ENCODE measurements around the gene KCNAB1.

The KCNAB1 gene

DNA sequence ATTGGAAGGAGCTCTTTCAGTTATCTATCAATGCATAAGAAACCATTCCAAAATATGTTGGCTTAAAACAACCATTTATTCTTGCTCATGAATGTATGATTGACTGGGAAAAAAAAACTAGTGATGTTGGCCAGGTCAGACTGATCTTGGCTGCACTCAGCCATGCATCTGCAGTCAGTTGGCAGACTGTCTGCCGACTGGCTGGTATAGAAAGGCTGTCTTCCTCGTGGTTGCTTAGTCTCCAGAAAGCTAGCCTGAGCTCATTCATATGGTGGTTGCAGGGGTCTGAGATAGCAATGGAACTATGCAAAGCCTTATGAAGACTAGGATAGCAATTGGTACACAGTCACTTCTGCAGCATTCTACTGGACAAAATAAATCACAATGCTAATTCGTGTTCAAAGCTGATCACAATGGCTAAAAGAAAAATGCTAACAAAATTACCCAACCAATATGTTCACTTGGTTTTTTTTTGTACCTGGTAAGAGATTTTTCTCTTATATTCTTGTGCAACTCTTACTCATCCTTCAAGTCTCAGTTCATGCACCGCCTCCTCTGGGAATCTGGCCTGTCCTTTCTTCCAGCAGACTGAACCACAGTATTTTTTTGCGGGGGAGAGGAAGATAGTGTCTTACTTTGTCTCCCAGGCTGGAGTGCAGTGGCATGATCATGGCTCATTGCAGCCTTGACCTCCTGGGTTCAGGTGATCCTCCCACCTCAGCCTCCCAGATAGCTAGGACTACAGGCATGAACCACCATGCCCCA is 126.8 kb downstream of the KCNAB1 start:
- no peak for TF ChIP-seq CTCF (IDR thresholded peaks at IDR 0.05; ENCODE audit: low read depth, low read length)
- no peak overlapping the region for H3K4me3 ChIP-seq (ENCODE audit: low read depth, low read length)
- in situ Hi-C loops (cut with HindIII; ENCODE audit: low sequenced_read_pairs), result no loop called here
- no peak for DNase-seq (ENCODE audit: low read depth, low spot score)

- TF ChIP-seq CTCF (IDR thresholded peaks at IDR 0.05; ENCODE audit: low read depth, low read length), result no peak
- no peak overlapping the region for H3K4me3 ChIP-seq (ENCODE audit: low read depth, low read length)
- in situ Hi-C loops (cut with HindIII; ENCODE audit: low sequenced_read_pairs), result no loop called here
These were observed 130.2 kb downstream of the KCNAB1 start for GRCh38 chr3:156250550-156250949.

DNA sequence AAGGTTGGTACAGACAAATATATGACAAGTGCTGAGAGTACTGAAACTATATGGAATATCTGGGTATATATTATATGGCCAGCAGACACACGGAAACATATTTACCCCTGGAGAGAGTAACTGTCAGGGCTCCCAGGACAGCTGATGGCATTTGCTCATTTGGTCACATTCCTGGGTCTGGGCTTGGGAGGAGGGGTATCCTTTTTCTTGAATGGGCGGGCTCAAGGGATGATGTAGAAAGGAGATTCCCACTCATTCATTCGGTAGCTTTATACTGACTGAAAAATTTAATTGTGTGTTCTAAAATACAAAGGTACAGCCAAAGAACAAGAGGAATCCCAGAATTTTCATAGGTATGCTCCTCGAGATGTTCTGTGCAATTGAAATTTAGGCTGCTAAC is 131.0 kb downstream of the KCNAB1 start:
- no peak for TF ChIP-seq CTCF (IDR thresholded peaks at IDR 0.05; ENCODE audit: low read depth, low read length)
- DNase-seq (ENCODE audit: low read depth, low spot score), result no peak
- H3K4me3 ChIP-seq (ENCODE audit: low read depth, low read length), result no peak overlapping the region
- in situ Hi-C loops (cut with HindIII; ENCODE audit: low sequenced_read_pairs), result no loop called here

More at GRCh38 chr3:156250550-156250949, 130.2 kb downstream of the KCNAB1 start:
- no peak for DNase-seq (ENCODE audit: low read depth, low spot score)

DNA sequence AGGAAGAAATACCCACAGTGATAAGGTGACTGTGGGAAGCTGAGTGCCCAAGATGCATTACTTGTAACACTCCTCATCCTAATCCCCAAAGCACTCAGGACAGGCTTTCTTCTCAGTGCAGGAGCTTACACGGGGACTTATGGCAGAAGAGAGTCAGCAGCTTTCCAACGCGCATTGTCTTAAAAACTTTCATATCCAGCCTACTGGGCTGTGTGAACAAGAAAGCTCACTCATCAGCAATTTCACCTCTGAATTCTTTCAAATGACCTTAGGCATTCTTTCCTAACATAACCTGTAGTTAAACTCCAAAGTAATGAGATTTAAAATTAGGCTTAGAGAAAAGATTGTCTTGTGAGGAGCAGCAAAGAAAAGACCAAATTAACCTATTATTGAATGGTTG is 132.3 kb downstream of the KCNAB1 start:
- DNase-seq (ENCODE audit: low read depth, low spot score), result no peak
- in situ Hi-C loops (cut with HindIII; ENCODE audit: low sequenced_read_pairs), result no loop called here
- no peak overlapping the region for H3K4me3 ChIP-seq (ENCODE audit: low read depth, low read length)
- no peak for TF ChIP-seq CTCF (IDR thresholded peaks at IDR 0.05; ENCODE audit: low read depth, low read length)

GRCh38 chr3:156253150-156253549 is 132.8 kb downstream of the KCNAB1 start:
- TF ChIP-seq CTCF (IDR thresholded peaks at IDR 0.05; ENCODE audit: low read depth, low read length), result no peak
- no peak overlapping the region for H3K4me3 ChIP-seq (ENCODE audit: low read depth, low read length)
- DNase-seq (ENCODE audit: low read depth, low spot score), result no peak
- in situ Hi-C loops (cut with HindIII; ENCODE audit: low sequenced_read_pairs), result no loop called here

DNA sequence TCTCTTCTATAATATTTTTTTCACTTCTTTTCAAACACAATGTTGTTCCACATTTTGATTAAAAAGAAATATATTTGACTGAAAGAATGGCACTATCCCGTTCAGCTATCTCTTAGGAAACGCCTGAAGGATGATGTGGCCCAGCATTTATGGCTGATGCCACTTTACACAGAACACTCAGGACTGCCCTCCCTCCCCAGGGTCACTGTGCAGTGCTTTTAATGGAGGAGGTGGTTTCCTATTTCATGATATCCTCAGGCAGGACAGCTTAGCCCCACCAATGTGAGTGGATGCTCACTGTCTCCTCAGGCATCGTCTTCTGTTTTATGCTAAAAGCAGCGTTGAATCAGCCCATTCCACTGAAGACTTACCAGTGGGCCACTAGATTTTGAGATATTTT is 135.9 kb downstream of the KCNAB1 start:
- in situ Hi-C loops (cut with HindIII; ENCODE audit: low sequenced_read_pairs), result no loop called here
- no peak for DNase-seq (ENCODE audit: low read depth, low spot score)
- TF ChIP-seq CTCF (IDR thresholded peaks at IDR 0.05; ENCODE audit: low read depth, low read length), result no peak
- no peak overlapping the region for H3K4me3 ChIP-seq (ENCODE audit: low read depth, low read length)
